ACC112 (cell line): ENCODE measurements around the gene UTRN.
A peak's percentile ranks its signal among the peaks of the same experiment; 100 is the strongest.

Experiments
- H2AFZ ChIP-seq: fragments of 200-600 bp; sonication (generic); one replicate; pipeline ENCODE4 v1.6.0; 2017; ENCODE audit warnings: antibody characterized with exemption, low read length; ENCODE audit not compliant: unreplicated experiment
- H3K27ac ChIP-seq: fragments of 200-600 bp; sonication (generic); 2 replicates; pipeline ENCODE4 v1.5.1; 2014; ENCODE audit warnings: low read depth, mild to moderate bottlenecking, antibody characterized with exemption, low read length, moderate library complexity
- H3K27me3 ChIP-seq: fragments of 200-600 bp; sonication (generic); 2 replicates; pipeline ENCODE4 v1.6.1; 2014; ENCODE audit warnings: mild to moderate bottlenecking, antibody characterized with exemption, low read length, moderate library complexity, mixed read lengths; ENCODE audit not compliant: insufficient read depth
- H3K36me3 ChIP-seq: fragments of 200-600 bp; sonication (generic); 2 replicates; pipeline ENCODE4 v1.6.1; 2016; ENCODE audit warnings: mild to moderate bottlenecking, antibody characterized with exemption, low read length, moderate library complexity, mixed read lengths; ENCODE audit not compliant: insufficient read depth
- H3K4me1 ChIP-seq: fragments of 200-600 bp; sonication (generic); one replicate; pipeline ENCODE4 v1.6.1; 2016; ENCODE audit warnings: low read length, mixed read lengths; ENCODE audit not compliant: insufficient read depth, unreplicated experiment, control insufficient read depth
- H3K4me3 ChIP-seq: fragments of 200-600 bp; sonication (generic); 2 replicates; pipeline ENCODE4 v1.5.1; 2014; ENCODE audit warnings: mild to moderate bottlenecking, low read depth, low read length
- H3K79me2 ChIP-seq: fragments of 200-600 bp; sonication (generic); one replicate; pipeline ENCODE4 v1.6.0; 2016; ENCODE audit warnings: low read length; ENCODE audit not compliant: control insufficient read depth, unreplicated experiment, insufficient read depth

The UTRN gene

DNA sequence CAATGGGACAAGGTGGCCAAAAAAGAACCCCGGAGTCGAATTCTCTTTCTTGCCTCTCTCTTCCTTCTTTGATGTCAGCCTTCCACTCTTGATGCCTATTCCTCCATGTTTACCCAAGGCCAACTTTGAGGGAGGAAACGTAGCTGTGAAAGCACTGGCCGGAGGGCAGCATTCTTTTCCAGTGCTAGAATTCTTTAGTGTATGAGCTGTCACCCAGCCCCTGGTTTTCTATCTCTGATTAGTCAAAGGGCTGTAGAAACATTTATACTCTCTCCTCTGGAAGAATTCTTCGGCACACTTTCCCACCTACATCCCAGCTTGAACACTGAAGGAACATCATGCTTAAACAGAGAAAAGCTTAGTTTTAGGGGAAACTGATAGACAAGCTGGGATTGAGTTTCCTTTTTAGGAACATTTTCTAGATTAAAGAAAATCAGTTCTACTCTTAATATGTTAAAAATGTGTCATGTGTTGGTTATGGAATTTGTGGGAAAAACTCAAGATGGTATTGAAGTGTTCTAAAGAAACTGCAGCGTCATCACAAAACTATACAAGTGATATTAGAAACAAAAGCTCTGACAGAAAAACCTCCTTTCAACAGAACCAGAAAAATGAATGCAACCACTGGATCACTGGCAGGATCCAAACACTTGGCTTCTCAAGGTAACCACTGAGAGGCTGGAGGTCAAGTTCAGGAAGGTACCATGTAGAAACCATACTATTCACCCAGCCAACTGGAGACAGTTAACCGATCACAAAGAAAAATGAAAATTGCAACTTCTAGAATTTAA is 20.7 kb upstream of the UTRN start:
- Histone ChIP-seq H2AFZ (peak overlapping the region; percentile 11), H3K79me2 (no peaks in the 10 kb centered on the region), H3K36me3 (no peaks in the 10 kb centered on the region), H3K27ac (peak overlapping the region; percentile 89), H3K4me1 (peaks cover 49% of the 10 kb centered on the region), H3K27me3 (no peaks in the 10 kb centered on the region), H3K4me3 (peak overlapping the region; percentile 33)

DNA sequence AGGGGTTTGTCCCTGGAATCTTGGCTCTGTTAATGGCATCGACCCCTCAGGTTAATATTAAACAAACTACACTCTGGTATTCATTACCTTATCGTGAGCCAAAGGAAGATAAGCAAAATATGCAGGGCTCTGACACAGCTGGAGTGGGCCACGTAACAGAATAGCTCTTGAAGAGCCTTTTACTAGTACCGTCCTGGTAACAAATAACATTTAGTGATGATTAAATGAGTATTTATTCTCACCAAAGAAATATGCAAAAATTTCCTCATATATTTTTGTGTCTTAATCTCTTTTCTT is 20.1 kb upstream of the UTRN start:
- Histone ChIP-seq H3K27me3 (no peaks in the 10 kb centered on the region), H3K27ac (peak overlapping the region; percentile 89), H2AFZ (peak overlapping the region; percentile 11), H3K4me3 (peak overlapping the region; percentile 33), H3K4me1 (peaks cover 44% of the 10 kb centered on the region), H3K79me2 (no peaks in the 10 kb centered on the region), H3K36me3 (no peaks in the 10 kb centered on the region)

GRCh38 chr6:144265390-144265789 is 19.7 kb upstream of the UTRN start:
- Histone ChIP-seq H3K27me3 (no peaks in the 10 kb centered on the region), H3K27ac (peak overlapping the region; percentile 89), H2AFZ (no peak overlapping the region), H3K79me2 (no peaks in the 10 kb centered on the region), H3K4me3 (peak overlapping the region; percentile 33), H3K4me1 (peaks cover 40% of the 10 kb centered on the region), H3K36me3 (no peaks in the 10 kb centered on the region)

- peak overlapping the region; percentile 93 for H2AFZ ChIP-seq
- no peaks in the 10 kb centered on the region for H3K79me2 ChIP-seq
- H3K27me3 ChIP-seq = no peaks in the 10 kb centered on the region
- peaks cover 34% of the 10 kb centered on the region for H3K4me1 ChIP-seq
- peak overlapping the region; percentile 45 for H3K4me3 ChIP-seq
- H3K36me3 ChIP-seq = no peaks in the 10 kb centered on the region
- peak overlapping the region; percentile 89 for H3K27ac ChIP-seq
These were observed 19.0 kb upstream of the UTRN start for GRCh38 chr6:144266091-144266649.

GRCh38 chr6:144268794-144269349 is 16.3 kb upstream of the UTRN start:
- no peaks in the 10 kb centered on the region for H3K27me3 ChIP-seq
- no peaks in the 10 kb centered on the region for H3K79me2 ChIP-seq
- H3K4me3 ChIP-seq = no peak overlapping the region
- no peaks in the 10 kb centered on the region for H3K36me3 ChIP-seq
- H3K27ac ChIP-seq = no peak overlapping the region
- H3K4me1 ChIP-seq = peaks cover 24% of the 10 kb centered on the region
- H2AFZ ChIP-seq = peak overlapping the region; percentile 8

DNA sequence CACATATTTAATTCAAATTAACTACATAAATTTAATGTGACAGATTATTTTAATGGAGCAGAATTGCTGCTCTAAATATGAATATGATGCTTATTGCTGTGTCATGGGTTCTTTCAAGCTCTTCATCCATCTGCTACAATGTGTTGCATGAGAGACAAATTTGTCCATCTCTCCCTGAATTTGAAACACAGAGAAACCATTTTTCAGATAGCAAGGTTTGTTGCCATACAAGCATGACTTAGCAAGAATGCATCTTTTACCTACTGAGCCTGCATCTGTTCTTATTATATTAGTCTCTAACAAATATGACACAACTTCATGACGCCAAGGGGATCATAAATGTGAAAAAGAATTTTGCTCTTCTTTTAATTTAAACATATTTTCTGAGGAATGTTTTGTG is 8.0 kb upstream of the UTRN start:
- H2AFZ ChIP-seq = no peak overlapping the region
- H3K4me3 ChIP-seq = no peak overlapping the region
- H3K4me1 ChIP-seq = no peaks in the 10 kb centered on the region
- no peaks in the 10 kb centered on the region for H3K27me3 ChIP-seq
- no peak overlapping the region for H3K27ac ChIP-seq
- H3K79me2 ChIP-seq = peaks cover 1% of the 10 kb centered on the region
- H3K36me3 ChIP-seq = no peaks in the 10 kb centered on the region

GRCh38 chr6:144277605-144278227 is 7.4 kb upstream of the UTRN start:
- Histone ChIP-seq H3K4me3 (no peak overlapping the region), H2AFZ (no peak overlapping the region), H3K4me1 (no peaks in the 10 kb centered on the region), H3K36me3 (no peaks in the 10 kb centered on the region), H3K27me3 (no peaks in the 10 kb centered on the region), H3K79me2 (peaks cover 3% of the 10 kb centered on the region), H3K27ac (no peak overlapping the region)

DNA sequence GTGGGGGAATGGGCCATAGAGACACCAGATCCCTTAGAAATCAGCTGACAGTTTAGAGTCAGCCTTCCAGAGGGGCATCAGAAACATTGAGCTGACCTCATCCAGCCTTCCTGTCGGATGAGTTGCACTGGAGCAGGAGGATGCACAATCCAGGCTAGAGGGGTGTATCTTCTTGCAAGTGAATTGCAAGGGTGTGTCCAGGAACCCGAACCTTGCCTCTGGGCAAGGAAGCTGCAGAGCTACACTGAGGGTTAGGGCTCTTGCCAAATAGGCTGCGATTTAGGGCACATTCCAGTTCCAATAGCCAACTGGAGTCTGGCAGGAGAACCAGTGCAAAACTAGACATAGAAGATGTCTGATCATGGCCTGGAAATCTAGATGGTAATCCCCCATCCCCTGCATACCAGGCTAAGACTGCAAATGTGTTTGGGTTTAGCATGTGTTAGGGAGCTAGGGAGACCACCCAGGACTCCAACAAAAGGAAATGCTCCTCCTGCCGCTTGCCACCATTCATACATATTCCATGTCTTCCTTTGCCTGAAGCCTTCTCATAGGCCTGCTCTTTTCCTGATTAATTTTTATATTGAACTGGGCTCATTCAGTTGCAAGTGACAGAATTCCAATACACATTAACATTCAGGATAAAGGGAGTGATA is 6.3 kb upstream of the UTRN start:
- no peak overlapping the region for H3K4me3 ChIP-seq
- no peaks in the 10 kb centered on the region for H3K27me3 ChIP-seq

GRCh38 chr6:144279484-144280150 is 5.5 kb upstream of the UTRN start:
- H3K4me3 ChIP-seq = no peak overlapping the region
- H3K4me1 ChIP-seq = peaks cover 7% of the 10 kb centered on the region
- peaks cover 13% of the 10 kb centered on the region for H3K79me2 ChIP-seq
- no peak overlapping the region for H3K27ac ChIP-seq
- no peak overlapping the region for H2AFZ ChIP-seq
- H3K27me3 ChIP-seq = no peaks in the 10 kb centered on the region
- H3K36me3 ChIP-seq = no peaks in the 10 kb centered on the region

More for the DNA sequence above, 6.3 kb upstream of the UTRN start:
- Histone ChIP-seq H3K79me2 (peaks cover 11% of the 10 kb centered on the region), H3K27ac (no peak overlapping the region), H2AFZ (no peak overlapping the region), H3K4me1 (peaks cover 6% of the 10 kb centered on the region), H3K36me3 (no peaks in the 10 kb centered on the region)
